Mammary epithelial cell (primary cell): Measurements from ENCODE around the gene EMSY.

Experiments
- CTCF ChIP-seq, 2 donors: IDR thresholded peaks in 1 of 2; conservative IDR thresholded peaks in 1 of 2; 2 replicates each; pipeline ENCODE4 v1.5.1; 2011 to 2012; ENCODE audit warnings: inconsistent platforms in 2 of 2, low read length in 2 of 2, mild to moderate bottlenecking in 2 of 2, control low read depth in 1 of 2, low read depth in 1 of 2; ENCODE audit not compliant: insufficient read depth in 1 of 2; ENCODE audit errors: extremely low read depth in 1 of 2
- EZH2 ChIP-seq: IDR thresholded peaks from 2 replicates; pipeline ENCODE4 v1.6.1; 2012; ENCODE audit warnings: low read length, inconsistent platforms, borderline replicate concordance

- TF ChIP-seq CTCF (conservative IDR thresholded peaks at IDR 0.05 in 1 of 2, IDR thresholded peaks at IDR 0.05 in 1 of 2; ENCODE audit: extremely low read depth in 1 of 2, insufficient read depth in 1 of 2, low read depth in 1 of 2, low read length in 2 of 2) (no peak), EZH2 (no peak)
Measured at GRCh38 chr11:76400967-76401366, 43.9 kb upstream of the EMSY start.
